HG03135 (cell line): ENCODE results near the gene LHPP.

Experiments used
- ATAC-seq: cut with Tn5 transposase; IDR thresholded peaks from one replicate; pipeline ENCODE4 v1.9.1; 2021; ENCODE audit warnings: mild to moderate bottlenecking, moderate library complexity; ENCODE audit not compliant: unreplicated experiment

The LHPP gene

GRCh38 chr10:124650820-124651401 lies 189.3 kb downstream of the LHPP start:
- ATAC-seq: no peak

DNA sequence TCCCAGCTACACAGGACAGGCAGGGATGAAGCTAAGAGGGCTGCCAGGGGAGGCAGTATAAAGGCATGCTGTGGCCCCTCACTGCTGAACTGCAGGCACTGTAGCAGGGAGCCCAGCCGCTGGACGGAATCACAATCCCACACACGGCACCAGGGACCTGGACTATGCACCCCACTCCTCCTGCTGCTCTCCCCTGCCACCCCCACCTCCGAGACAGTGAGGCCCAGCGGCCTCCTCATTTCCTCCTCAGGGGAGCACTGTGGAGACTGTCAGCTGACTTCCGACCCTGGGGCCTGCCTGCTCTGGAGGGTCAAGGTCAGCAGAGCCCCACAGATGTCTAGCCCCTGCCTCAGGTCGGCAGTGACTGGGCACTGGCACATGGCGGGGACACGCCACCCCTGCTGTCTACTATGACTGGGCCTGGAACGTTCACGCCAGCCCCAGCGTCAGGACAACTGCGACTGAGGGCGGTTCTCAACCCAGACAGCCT lies 189.8 kb downstream of the LHPP start:
- no peak for ATAC-seq

GRCh38 chr10:124652200-124652599 lies 190.6 kb downstream of the LHPP start:
- no peak for ATAC-seq

GRCh38 chr10:124652701-124653100 lies 191.1 kb downstream of the LHPP start:
- ATAC-seq: no peak

DNA sequence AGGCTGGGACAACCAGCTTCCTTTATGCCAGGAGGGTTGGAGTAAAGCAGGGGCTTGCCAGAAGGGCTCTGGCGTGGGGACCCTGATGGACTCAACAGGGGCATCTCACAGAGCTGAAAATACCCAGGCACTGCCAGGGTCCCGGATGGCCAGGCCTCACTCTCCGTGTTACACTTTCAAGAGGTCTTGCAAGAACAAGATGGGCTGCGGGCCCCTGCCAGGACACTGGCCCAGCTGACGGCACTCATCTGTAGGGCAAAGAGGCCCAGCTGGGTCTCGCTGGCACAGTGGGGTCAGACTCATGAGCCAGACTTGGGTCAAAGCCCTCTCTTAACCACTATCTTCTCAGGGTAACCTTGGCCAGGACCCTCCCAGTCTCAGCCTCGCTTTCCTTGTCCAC lies 191.7 kb downstream of the LHPP start:
- no peak for ATAC-seq

GRCh38 chr10:124653811-124654651 lies 192.4 kb downstream of the LHPP start:
- no peak for ATAC-seq

GRCh38 chr10:124654686-124655085 lies 193.1 kb downstream of the LHPP start:
- ATAC-seq: no peak

DNA sequence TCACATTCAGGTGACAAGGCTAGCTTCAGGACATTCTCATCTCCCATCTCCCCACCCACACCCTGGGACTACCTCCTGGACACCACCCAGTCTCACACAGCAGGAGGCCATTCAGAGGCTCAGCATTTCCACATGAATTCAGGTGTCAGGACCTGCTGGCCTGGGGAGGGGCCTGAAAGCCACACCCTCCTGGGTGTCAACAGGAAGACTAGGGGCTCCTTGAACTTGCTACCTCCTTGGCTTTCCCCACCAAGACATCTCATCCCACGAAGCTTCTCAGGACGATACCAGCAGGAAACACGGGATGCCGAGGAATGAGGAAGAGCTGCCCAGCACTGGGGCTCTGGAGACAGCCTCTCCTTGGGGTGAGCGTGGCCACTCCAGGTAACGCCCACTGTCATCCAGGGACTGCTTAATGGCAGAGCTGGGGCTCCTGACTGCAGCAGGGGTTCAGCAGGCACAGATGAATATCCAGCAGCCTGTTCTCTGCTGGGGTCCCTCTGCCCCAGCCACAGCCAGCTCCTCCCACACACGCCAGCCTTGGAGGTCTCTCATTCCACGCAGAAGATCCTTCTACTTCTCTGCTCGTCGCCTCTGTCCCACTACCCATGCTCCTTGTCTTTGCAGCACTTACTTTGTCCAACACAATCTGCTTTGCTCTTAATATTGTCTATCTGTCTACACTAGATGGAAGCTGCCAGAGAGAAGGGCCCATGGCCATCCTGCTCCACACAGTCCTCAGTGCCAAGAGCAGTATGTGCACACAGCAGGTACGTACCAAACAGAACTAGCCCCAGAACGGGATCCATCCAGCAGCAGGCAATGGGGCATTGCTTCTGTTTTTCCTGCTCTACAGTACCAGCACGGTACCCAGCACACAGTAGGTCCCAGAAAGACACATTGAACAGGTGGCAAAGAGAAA lies 193.8 kb downstream of the LHPP start:
- no peak for ATAC-seq

DNA sequence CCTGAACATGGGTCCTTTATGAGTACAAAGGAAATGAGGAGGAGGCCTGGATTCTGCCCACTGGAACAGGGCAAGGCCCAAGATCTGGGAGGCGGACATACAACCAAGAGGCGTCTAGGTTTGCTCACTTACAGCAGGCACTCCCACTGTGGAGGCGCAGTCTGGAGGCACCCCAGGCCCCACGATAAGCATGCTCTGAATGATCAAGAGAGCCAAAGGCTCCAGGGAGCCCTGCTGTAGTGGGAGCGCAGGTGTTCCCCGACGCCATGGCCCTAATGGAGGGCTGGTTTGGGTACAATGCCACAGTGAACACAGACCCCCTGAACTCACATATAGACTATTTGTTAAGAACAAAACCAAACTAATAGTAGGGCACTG lies 194.5 kb downstream of the LHPP start:
- no peak for ATAC-seq

DNA sequence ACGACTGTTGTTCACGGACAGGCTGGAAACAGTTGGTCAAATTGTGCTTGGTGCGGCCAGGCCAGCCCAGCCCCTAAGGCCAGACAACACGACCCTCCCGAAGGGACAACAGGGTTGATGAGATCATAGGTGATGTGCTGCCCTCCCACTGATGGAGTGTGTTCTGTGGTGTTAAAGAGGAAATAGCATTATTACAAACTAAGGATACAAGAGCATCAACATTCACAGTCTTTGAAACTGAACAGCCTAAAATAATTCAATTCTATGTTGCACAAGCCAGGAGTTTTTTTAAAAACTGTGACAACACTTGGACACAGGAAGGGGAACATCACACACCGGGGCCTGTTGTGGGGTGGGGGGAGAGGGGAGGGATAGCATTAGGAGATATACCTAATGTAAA lies 194.9 kb downstream of the LHPP start:
- no peak for ATAC-seq

DNA sequence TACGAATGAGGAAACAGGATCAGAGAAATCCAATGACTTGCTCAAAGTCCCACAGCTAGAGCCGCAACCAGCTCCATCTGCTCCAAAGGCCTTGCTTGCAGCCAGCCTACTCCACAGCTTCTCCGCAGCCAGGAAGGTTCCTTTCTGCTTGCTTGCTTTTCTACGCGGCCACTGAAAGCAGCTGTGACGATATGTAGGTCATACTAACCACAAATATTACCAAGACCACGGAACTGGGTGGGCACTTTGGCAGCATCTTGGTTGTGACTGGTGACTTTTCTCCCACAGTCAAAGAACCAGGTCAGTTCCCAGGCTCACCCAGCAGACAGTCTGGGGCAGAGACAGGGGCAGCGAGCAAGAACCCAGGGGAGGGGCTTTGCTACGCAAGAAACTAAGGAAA lies 196.2 kb downstream of the LHPP start:
- no peak for ATAC-seq

DNA sequence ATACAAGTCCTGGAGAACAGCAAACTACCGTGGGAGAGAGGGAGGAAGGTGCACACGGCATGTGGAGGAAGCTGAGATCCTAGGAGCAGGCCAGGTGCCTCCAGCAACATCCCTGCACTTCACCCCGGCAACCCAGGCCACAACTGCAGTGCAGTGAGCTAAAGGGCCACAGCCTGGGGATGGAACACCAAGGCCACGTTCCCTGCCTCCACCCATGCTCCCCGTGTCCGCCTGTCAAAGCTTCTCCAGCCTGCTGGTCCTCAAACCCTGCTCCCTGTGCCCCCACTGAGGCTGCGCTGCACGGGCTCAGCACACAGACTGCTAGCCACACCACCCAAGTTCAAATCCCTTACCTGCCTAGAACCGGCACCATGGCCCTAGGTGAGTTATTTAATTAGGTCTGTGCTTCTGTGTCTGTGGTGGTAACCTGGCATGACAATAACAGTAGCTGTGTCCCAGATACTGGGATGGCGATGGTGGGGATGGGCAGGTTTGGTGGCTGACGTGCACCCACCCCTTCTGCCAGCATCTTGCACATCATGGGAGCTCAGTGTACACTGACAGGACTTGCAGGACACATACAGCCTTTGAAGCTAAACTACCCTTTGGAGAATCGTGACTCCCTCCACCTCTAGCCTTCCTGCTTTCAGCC lies 197.1 kb downstream of the LHPP start:
- ATAC-seq: no peak

DNA sequence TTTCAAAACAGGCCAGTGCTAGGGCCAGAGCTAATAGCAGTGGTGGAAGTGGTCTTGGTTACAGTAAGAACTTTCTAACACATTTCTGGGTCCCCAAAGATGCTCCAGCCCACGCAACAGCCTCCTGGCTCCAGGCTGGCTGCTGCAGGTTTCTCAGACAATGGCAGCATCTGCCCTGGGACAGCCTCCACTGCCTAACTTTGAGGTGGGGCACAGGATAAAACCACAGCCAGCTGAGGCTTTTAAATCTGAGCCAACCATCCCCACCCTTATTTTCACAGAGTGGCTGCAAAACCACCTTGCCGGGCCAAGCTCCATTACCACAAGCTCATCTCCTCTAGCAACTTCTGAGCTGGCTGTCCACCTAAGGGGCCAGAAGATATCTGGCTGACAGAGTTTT lies 197.8 kb downstream of the LHPP start:
- ATAC-seq: no peak

GRCh38 chr10:124660404-124661125 lies 198.9 kb downstream of the LHPP start:
- no peak for ATAC-seq

- no peak for ATAC-seq
Observed at GRCh38 chr10:124661660-124662180, 200.1 kb downstream of the LHPP start.

- ATAC-seq: no peak
Observed at GRCh38 chr10:124663228-124663627, 201.6 kb downstream of the LHPP start.
